IMR-90 (cell line): ENCODE results near the gene ADAMTS6. TPM values are rescaled to one million over a fixed set of nuclear protein-coding genes. Genes with fewer than 3 reads are reported as not detected.

Experiments
- ATAC-seq: fragments of 200-7000 bp; cut with Tn5 transposase; 2 replicates; pipeline ENCODE4 v1.9.1; 2020; ENCODE audit warnings: low read depth, mild to moderate bottlenecking, moderate library complexity
- BruUV-seq: library from RNA; stranded (reverse); fragments of 400-500 nt; replicated peaks from 2 replicates; lab custom pipeline; 2021; lab: Mats Ljungman, UMichigan
- CTCF ChIA-PET: fragments of 300-600 bp; formaldehyde crosslinking; extraction: SDS; loops from one replicate; lab custom pipeline; 2021; ENCODE audit warnings: antibody characterized with exemption; lab: Yijun Ruan, JAX
- POLR2A ChIA-PET: fragments of 300-600 bp; sonication (Branson Sonifier 250); formaldehyde crosslinking; loops from one replicate; lab custom pipeline; 2022; ENCODE audit warnings: antibody characterized with exemption; ENCODE audit not compliant: unreplicated experiment; lab: Charles Lee
- DNase-seq: peaks from one replicate; pipeline ENCODE4 v3.0.0; 2013
- H2AFZ ChIP-seq: replicated peaks from 2 replicates; pipeline ENCODE3; 2013; ENCODE audit warnings: low read length, mild to moderate bottlenecking; ENCODE audit not compliant: poor library complexity
- H2AK5ac ChIP-seq: 2 replicates; pipeline ENCODE4 v1.6.1; 2013; ENCODE audit warnings: low read depth, low read length, inconsistent platforms
- H2AK9ac ChIP-seq: replicated peaks from 2 replicates; pipeline ENCODE3; 2013; ENCODE audit warnings: mild to moderate bottlenecking, low read depth, low read length, moderate library complexity; ENCODE audit not compliant: poor library complexity
- H2BK120ac ChIP-seq: 2 replicates; pipeline ENCODE4 v1.6.1; 2013; ENCODE audit warnings: low read depth, low read length, inconsistent platforms
- H2BK15ac ChIP-seq: 3 replicates; pipeline ENCODE4 v1.6.1; 2013; ENCODE audit warnings: low read depth, low read length, inconsistent platforms
- H2BK20ac ChIP-seq: 2 replicates; pipeline ENCODE4 v1.6.1; 2013; ENCODE audit warnings: low read depth, mild to moderate bottlenecking, inconsistent platforms, low read length, moderate library complexity
- H2BK5ac ChIP-seq: 2 replicates; pipeline ENCODE4 v1.6.1; 2013; ENCODE audit warnings: mild to moderate bottlenecking, low read depth, low read length, inconsistent platforms; ENCODE audit not compliant: poor library complexity, severe bottlenecking
- H3K14ac ChIP-seq: replicated peaks from 2 replicates; pipeline ENCODE4 v1.6.1; 2013; ENCODE audit warnings: low read depth, low read length, inconsistent platforms
- H3K18ac ChIP-seq: 2 replicates; pipeline ENCODE4 v1.6.1; 2013; ENCODE audit warnings: low read depth, low read length, control low read depth
- H3K23ac ChIP-seq: 2 replicates; pipeline ENCODE4 v1.6.1; 2013; ENCODE audit warnings: low read depth, low read length, inconsistent platforms
- H3K27ac ChIP-seq: 2 replicates; pipeline ENCODE4 v1.5.1; 2013; ENCODE audit warnings: mild to moderate bottlenecking, control low read depth, low read length; ENCODE audit not compliant: insufficient read depth
- H3K27me3 ChIP-seq: 2 replicates; pipeline ENCODE4 v1.6.1; 2013; ENCODE audit warnings: low read length; ENCODE audit not compliant: control insufficient read depth, insufficient read depth
- H3K36me3 ChIP-seq: 2 replicates; pipeline ENCODE4 v1.6.1; 2013; ENCODE audit warnings: low read length, mixed read lengths; ENCODE audit not compliant: control insufficient read depth, insufficient read depth
- H3K4ac ChIP-seq: 2 replicates; pipeline ENCODE4 v1.6.1; 2013; ENCODE audit warnings: low read depth, low read length, inconsistent platforms
- H3K4me1 ChIP-seq: 2 replicates; pipeline ENCODE4 v1.6.1; 2013; ENCODE audit warnings: low read length, mixed read lengths; ENCODE audit not compliant: control insufficient read depth, insufficient read depth
- H3K4me2 ChIP-seq: 2 replicates; pipeline ENCODE4 v1.6.1; 2013; ENCODE audit warnings: low read depth, mild to moderate bottlenecking, control low read depth, low read length, moderate library complexity
- H3K4me3 ChIP-seq: 2 replicates; pipeline ENCODE4 v1.5.1; 2013; ENCODE audit warnings: low read depth, mild to moderate bottlenecking, control low read depth, low read length, moderate library complexity; ENCODE audit not compliant: insufficient read depth
- H3K56ac ChIP-seq: 2 replicates; pipeline ENCODE4 v1.6.1; 2013; ENCODE audit warnings: low read length, inconsistent platforms; ENCODE audit not compliant: insufficient read depth; ENCODE audit errors: extremely low read depth
- H3K79me1 ChIP-seq, 2 experiments: 2 replicates each; pipeline ENCODE4 v1.6.1; 2013; ENCODE audit warnings: low read length in 2 of 2, inconsistent platforms in 1 of 2, low read depth in 1 of 2
- H3K9ac ChIP-seq: 2 replicates; pipeline ENCODE4 v1.6.1; 2013; ENCODE audit warnings: low read depth, low read length, control low read depth
- H3K9me1 ChIP-seq: 2 replicates; pipeline ENCODE4 v1.6.1; 2013; ENCODE audit warnings: low read length, inconsistent platforms; ENCODE audit not compliant: insufficient read depth
- H3K9me3 ChIP-seq: 2 replicates; pipeline ENCODE4 v1.6.1; 2013; ENCODE audit warnings: low read length; ENCODE audit not compliant: control insufficient read depth, insufficient read depth
- H4K20me1 ChIP-seq: 2 replicates; pipeline ENCODE4 v1.6.1; 2013; ENCODE audit warnings: low read length, inconsistent platforms; ENCODE audit not compliant: insufficient read depth
- H4K5ac ChIP-seq: 2 replicates; pipeline ENCODE4 v1.6.1; 2013; ENCODE audit warnings: mild to moderate bottlenecking, low read depth, low read length, control low read depth
- H4K8ac ChIP-seq, 2 experiments: 2 replicates each; pipeline ENCODE4 v1.6.1; 2013; ENCODE audit warnings: low read depth in 2 of 2, low read length in 2 of 2, control low read depth in 1 of 2, inconsistent platforms in 1 of 2
- H4K91ac ChIP-seq: 2 replicates; pipeline ENCODE4 v1.6.1; 2013; ENCODE audit warnings: low read depth, low read length, inconsistent platforms; ENCODE audit not compliant: insufficient read depth
- FOS ChIP-seq: fragments of 150-350 bp; IDR thresholded peaks from 2 replicates; pipeline ENCODE4 v1.6.1; 2016; ENCODE audit warnings: low read depth, low read length
- NFE2L2 ChIP-seq: fragments of 150-350 bp; IDR thresholded peaks from 2 replicates; pipeline ENCODE4 v1.6.1; 2016; ENCODE audit warnings: low read depth, mild to moderate bottlenecking, low read length
- WGBS, 2 experiments: methylation state at CpG; one replicate each; pipeline versions ENCODE4 v1.1.5 to v1.1.7; 2013; ENCODE audit warnings: missing lambda C conversion rate in 2 of 2; ENCODE audit not compliant: insufficient read length in 1 of 2; ENCODE audit errors: extremely low coverage in 2 of 2; 5-methylcytosine and 5-hydroxymethylcytosine counted together
- dilution Hi-C: fragments of 300-500 bp; cut with HindIII; formaldehyde crosslinking; loops from one replicate; pipeline ENCODE4 v1.14.3; 2018; ENCODE audit warnings: low sequenced_read_pairs; ENCODE audit not compliant: unreplicated experiment
- in situ Hi-C: fragments of 300-500 bp; cut with MboI; formaldehyde crosslinking; loops from 3 replicates; pipeline ENCODE4 v1.14.3; 2019; ENCODE audit warnings: low sequenced_read_pairs, inconsistent platforms, mixed read lengths
- intact Hi-C: fragments of 100-400 bp; cut with micrococcal nuclease; formaldehyde crosslinking; loops from 2 replicates; pipeline ENCODE4 v1.10.0; 2022
- polyA plus RNA-seq, 3 experiments: library from polyadenylated mRNA; depleted of rRNA; stranded (reverse); fragments of >200 nt; gene quantifications; 2 replicates each; pipeline ENCODE4 v1.2.3, GENCODE V29; 2012; ENCODE audit warnings: low replicate concordance in 1 of 3
- total RNA-seq: library from RNA; depleted of rRNA; stranded (reverse); fragments of >200 nt; gene quantifications from 2 replicates; pipeline ENCODE4 v1.2.3, GENCODE V29; 2012
- TF ChIP-seq, protein P1 (sequence below): fragments of 150-350 bp; IDR thresholded peaks from 2 replicates; pipeline ENCODE4 v1.6.1; 2016; ENCODE audit warnings: low read depth, mild to moderate bottlenecking, low read length, moderate library complexity, borderline replicate concordance

ADAMTS6 gene
- total and polyA plus RNA-seq, 2 of the 4 experiments (the other 2 are of a cell fraction), result 23.9 to 173 TPM

DNA sequence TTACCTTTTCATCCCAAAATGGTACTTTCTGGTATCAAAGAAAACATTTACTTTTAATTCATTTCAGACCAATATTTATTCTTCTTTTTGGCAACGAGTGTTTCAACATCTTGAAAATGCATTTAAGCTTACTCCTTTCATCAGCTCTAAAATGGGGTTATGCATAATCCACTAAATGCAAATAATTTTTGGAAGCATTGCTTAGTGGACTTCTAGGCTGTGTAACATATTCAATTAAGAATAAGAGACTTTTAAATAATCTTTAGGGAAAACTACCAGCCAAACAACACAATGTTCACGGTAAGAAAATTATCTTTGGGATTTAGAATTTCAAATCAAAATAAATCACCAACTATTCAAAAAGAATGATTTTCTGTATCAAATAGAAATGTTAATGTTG, 118.2 kb downstream of the ADAMTS6 start:
- no peaks in the 10 kb centered on the region for H4K20me1 ChIP-seq
- no TSS peak for BruUV-seq
- no peak overlapping the region for H4K91ac ChIP-seq
- no peak overlapping the region for H2BK120ac ChIP-seq
- H3K79me1 ChIP-seq, result peaks cover 12 to 23% of the 10 kb centered on the region in 2 experiments; a peak in 3 of 4 replicates
- H3K56ac ChIP-seq, result no peak overlapping the region
- no peak overlapping the region for H4K8ac ChIP-seq
- intact Hi-C loops (no loop called here), dilution Hi-C loops (no loop called here), in situ Hi-C loops (no loop called here)
- no peak overlapping the region for H2AK5ac ChIP-seq
- no peak overlapping the region for H4K5ac ChIP-seq
- H3K27ac ChIP-seq, result no peak overlapping the region
- H3K4me2 ChIP-seq, result no peak overlapping the region
- H3K23ac ChIP-seq, result no peak overlapping the region
- no peak overlapping the region for H3K4ac ChIP-seq
- no peak overlapping the region for H2AFZ ChIP-seq
- 0 out of 2 replicates have a peak, but pooled peaks cover 2% of the 10 kb centered on the region for H3K9me1 ChIP-seq
- no CpG with 5 or more reads among the region's 2 CpGs for WGBS, 2 experiments
- no peaks in the 10 kb centered on the region for H3K4me1 ChIP-seq
- TF ChIP-seq, protein P1, sequence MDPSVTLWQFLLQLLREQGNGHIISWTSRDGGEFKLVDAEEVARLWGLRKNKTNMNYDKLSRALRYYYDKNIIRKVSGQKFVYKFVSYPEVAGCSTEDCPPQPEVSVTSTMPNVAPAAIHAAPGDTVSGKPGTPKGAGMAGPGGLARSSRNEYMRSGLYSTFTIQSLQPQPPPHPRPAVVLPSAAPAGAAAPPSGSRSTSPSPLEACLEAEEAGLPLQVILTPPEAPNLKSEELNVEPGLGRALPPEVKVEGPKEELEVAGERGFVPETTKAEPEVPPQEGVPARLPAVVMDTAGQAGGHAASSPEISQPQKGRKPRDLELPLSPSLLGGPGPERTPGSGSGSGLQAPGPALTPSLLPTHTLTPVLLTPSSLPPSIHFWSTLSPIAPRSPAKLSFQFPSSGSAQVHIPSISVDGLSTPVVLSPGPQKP, result no peak
- no peak for TF ChIP-seq FOS
- TF ChIP-seq NFE2L2, result no peak
- no peak overlapping the region for H3K14ac ChIP-seq
- no peak overlapping the region for H2BK5ac ChIP-seq
- H2AK9ac ChIP-seq, result no peak overlapping the region
- H3K9me3 ChIP-seq, result no peaks in the 10 kb centered on the region
- POLR2A ChIA-PET, result no interaction called here
- H3K18ac ChIP-seq, result no peak overlapping the region
- CTCF ChIA-PET, result no interaction called here
- DNase-seq, result no peak
- ATAC-seq, result no peak
- no peak overlapping the region for H3K9ac ChIP-seq
- H2BK20ac ChIP-seq, result no peak overlapping the region
- H3K36me3 ChIP-seq, result peaks cover 1% of the 10 kb centered on the region; the same call in 1 of the 2 replicates
- no peaks in the 10 kb centered on the region for H3K27me3 ChIP-seq
- H3K4me3 ChIP-seq, result no peak overlapping the region
- H2BK15ac ChIP-seq, result no peak overlapping the region
